Uterus (tissue), 4 donors: ENCODE data around the gene FBLN1. TPM values are rescaled to one million over a fixed set of nuclear protein-coding genes. Genes with fewer than 3 reads are reported as not detected.

Experiments used
- DNase-seq, 2 donors: peaks; one replicate each; pipeline ENCODE4 v3.0.0-alpha.2; 2019 to 2020
- H3K27ac ChIP-seq, 2 donors: fragments of 200-600 bp; sonication (generic); 1 replicate in 1 of 2; 2 replicates in 1 of 2; pipeline ENCODE4 v1.5.1; 2016 to 2018
- H3K27me3 ChIP-seq, 2 donors: fragments of 200-600 bp; sonication (generic); one replicate each; pipeline ENCODE4 v1.5.1; 2018 to 2019; ENCODE audit warnings: control low read depth in 1 of 2
- H3K36me3 ChIP-seq, 2 donors: fragments of 200-600 bp; sonication (generic); one replicate each; pipeline ENCODE4 v1.5.1; 2019; ENCODE audit warnings: control low read depth in 1 of 2
- H3K4me1 ChIP-seq, 2 donors: fragments of 200-600 bp; sonication (generic); one replicate each; pipeline ENCODE4 v1.5.1; 2018 to 2019; ENCODE audit warnings: control low read depth in 1 of 2
- H3K4me3 ChIP-seq, 2 donors: fragments of 200-600 bp; sonication (generic); 1 replicate in 1 of 2; 2 replicates in 1 of 2; pipeline ENCODE4 v1.5.1; 2018 to 2019; ENCODE audit warnings: mild to moderate bottlenecking in 1 of 2
- H3K9me3 ChIP-seq, 2 donors: fragments of 200-600 bp; sonication (generic); one replicate each; pipeline ENCODE4 v1.5.1; 2019; ENCODE audit warnings: control low read depth in 1 of 2
- POLR2A ChIP-seq, 2 donors: fragments of 450-650 bp; IDR thresholded peaks; one replicate each; pipeline ENCODE4 v1.6.1; 2016; ENCODE audit warnings: antibody characterized with exemption in 2 of 2, mild to moderate bottlenecking in 1 of 2, moderate library complexity in 1 of 2
- intact Hi-C: fragments of 100-400 bp; cut with DNase I; formaldehyde crosslinking; loops from one replicate; pipeline ENCODE4 v1.15.1; 2023; ENCODE audit warnings: low total_unique reads
- total RNA-seq, 4 donors: library from RNA; depleted of rRNA in 3 of 4; stranded (reverse); fragments of >200 nt in 3 of 4; gene quantifications; one replicate each; pipeline versions ENCODE4 v1.1.0 to v1.2.4, GENCODE V29; 2014 to 2023
- TF ChIP-seq, protein P1 (sequence below), 4 experiments: fragments of 200-600 bp in 2 of 4; fragments of 450-650 bp in 2 of 4; sonication (generic) in 2 of 4; IDR thresholded peaks; one replicate each; pipeline ENCODE4 v1.5.1; 2016 to 2019; ENCODE audit warnings: antibody characterized with exemption in 4 of 4, mild to moderate bottlenecking in 2 of 4, moderate library complexity in 1 of 4
- donor health status: DM: yes; HTN: yes; CAD: no.

Gene FBLN1
- total RNA-seq, 4 donors from 2014 or later = 388 to 644 (median 479) TPM

DNA sequence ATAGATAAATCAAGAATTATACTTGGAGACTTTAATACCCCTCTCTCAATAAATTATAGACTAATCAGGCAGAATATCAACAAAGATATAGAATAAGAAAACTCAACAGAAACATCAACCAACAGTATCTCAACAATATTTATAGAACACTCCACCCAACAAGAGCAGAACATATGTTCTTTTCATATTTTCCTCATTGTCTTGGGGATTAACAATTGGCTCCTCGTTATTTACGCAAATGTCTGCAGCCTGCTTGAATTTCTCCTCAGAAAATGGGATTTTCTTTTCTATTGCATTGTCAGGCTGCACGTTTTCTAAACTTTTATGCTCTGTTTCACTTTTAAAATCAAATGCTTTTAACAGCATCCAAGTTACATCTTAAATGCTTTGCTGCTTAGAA lies 37.0 kb upstream of the FBLN1 start:
- Histone ChIP-seq H3K4me3 (no peak overlapping the region), H3K36me3 (no peaks in the 10 kb centered on the region), H3K27me3 (no peaks in the 10 kb centered on the region), H3K9me3 (no peaks in the 10 kb centered on the region), H3K4me1 (no peaks in the 10 kb centered on the region), H3K27ac (no peak overlapping the region)
- TF ChIP-seq, protein P1, sequence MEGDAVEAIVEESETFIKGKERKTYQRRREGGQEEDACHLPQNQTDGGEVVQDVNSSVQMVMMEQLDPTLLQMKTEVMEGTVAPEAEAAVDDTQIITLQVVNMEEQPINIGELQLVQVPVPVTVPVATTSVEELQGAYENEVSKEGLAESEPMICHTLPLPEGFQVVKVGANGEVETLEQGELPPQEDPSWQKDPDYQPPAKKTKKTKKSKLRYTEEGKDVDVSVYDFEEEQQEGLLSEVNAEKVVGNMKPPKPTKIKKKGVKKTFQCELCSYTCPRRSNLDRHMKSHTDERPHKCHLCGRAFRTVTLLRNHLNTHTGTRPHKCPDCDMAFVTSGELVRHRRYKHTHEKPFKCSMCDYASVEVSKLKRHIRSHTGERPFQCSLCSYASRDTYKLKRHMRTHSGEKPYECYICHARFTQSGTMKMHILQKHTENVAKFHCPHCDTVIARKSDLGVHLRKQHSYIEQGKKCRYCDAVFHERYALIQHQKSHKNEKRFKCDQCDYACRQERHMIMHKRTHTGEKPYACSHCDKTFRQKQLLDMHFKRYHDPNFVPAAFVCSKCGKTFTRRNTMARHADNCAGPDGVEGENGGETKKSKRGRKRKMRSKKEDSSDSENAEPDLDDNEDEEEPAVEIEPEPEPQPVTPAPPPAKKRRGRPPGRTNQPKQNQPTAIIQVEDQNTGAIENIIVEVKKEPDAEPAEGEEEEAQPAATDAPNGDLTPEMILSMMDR (IDR thresholded peaks at IDR 0.05) = no peak
- TF ChIP-seq POLR2A (IDR thresholded peaks at IDR 0.05) = no peak
- DNase-seq = no peak
- intact Hi-C loops = no loop called here

DNA sequence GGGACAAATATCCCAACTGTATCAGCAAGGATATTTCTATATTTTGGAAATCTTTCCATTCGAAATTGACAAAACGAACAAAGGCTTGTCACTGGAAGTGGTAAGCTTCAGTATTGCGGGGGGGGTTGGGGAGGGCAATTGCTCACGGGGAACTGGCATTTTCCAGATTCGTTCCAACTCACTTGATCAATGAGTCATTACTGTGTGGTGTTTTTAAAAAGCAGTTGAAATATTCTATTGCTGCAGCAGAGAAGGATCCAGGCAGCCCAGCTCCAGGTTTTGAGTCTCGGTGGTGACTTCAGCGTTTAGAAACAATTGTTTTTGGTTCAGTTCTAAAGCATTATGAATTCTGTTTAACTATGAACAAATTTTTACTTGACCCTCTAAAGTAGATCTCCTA lies 33.8 kb upstream of the FBLN1 start:
- Histone ChIP-seq H3K4me3 (no peak overlapping the region), H3K27ac (peak overlapping the region; percentile 75 to 78), H3K36me3 (no peaks in the 10 kb centered on the region), H3K27me3 (no peaks in the 10 kb centered on the region), H3K9me3 (no peaks in the 10 kb centered on the region), H3K4me1 (no peaks in the 10 kb centered on the region)
- intact Hi-C loops = no loop called here
- TF ChIP-seq POLR2A (IDR thresholded peaks at IDR 0.05) = no peak
- TF ChIP-seq, protein P1 (IDR thresholded peaks at IDR 0.05) = no peak
- peak in 1 of 2 donors; percentile 22 for DNase-seq

GRCh38 chr22:45469281-45470073 lies 33.2 kb upstream of the FBLN1 start:
- peak in 1 of 2 donors; percentile 12 for DNase-seq
- intact Hi-C loops = no loop called here
- no peaks in the 10 kb centered on the region for H3K4me1 ChIP-seq
- H3K27me3 ChIP-seq = no peaks in the 10 kb centered on the region
- no peaks in the 10 kb centered on the region for H3K9me3 ChIP-seq
- H3K4me3 ChIP-seq = no peak overlapping the region
- H3K27ac ChIP-seq = peak overlapping the region; percentile 75 to 78
- H3K36me3 ChIP-seq = no peaks in the 10 kb centered on the region
- TF ChIP-seq, protein P1 (IDR thresholded peaks at IDR 0.05) = no peak
- no peak for TF ChIP-seq POLR2A (IDR thresholded peaks at IDR 0.05)

DNA sequence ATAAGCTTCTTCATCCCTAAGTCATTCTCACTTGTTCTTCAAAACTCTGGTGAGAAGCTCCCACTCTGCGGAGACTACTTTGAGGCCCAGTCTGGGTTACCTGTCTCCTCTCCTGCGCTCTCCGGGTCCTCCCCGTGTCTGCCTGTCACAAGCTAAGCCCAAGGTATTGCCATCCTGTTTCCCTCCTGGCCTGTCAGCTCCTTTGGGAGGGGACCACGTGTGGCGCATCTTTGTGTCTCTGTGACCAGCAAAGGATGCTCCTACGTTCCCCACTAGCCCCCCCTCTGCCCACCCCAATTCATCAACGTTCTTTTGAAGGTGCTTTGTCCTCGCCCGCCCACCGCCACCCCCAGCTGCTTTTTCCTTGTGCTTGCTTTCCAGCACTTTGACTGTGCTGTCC lies 31.8 kb upstream of the FBLN1 start:
- Histone ChIP-seq H3K4me3 (no peak overlapping the region), H3K4me1 (no peaks in the 10 kb centered on the region), H3K27me3 (no peaks in the 10 kb centered on the region), H3K27ac (peak overlapping the region; percentile 13 to 45), H3K36me3 (no peaks in the 10 kb centered on the region), H3K9me3 (no peaks in the 10 kb centered on the region)
- intact Hi-C loops = no loop called here
- no peak for TF ChIP-seq POLR2A (IDR thresholded peaks at IDR 0.05)
- TF ChIP-seq, protein P1 (IDR thresholded peaks at IDR 0.05) = no peak
- DNase-seq = no peak

GRCh38 chr22:45472426-45472825 lies 30.3 kb upstream of the FBLN1 start:
- Histone ChIP-seq H3K4me3 (no peak overlapping the region), H3K9me3 (no peaks in the 10 kb centered on the region), H3K27me3 (no peaks in the 10 kb centered on the region), H3K4me1 (no peaks in the 10 kb centered on the region), H3K27ac (peak overlapping the region in 1 of 2 donors; percentile 45), H3K36me3 (no peaks in the 10 kb centered on the region)
- intact Hi-C loops = no loop called here
- TF ChIP-seq, protein P1 (IDR thresholded peaks at IDR 0.05) = no peak
- TF ChIP-seq POLR2A (IDR thresholded peaks at IDR 0.05) = no peak
- DNase-seq = no peak
